OCI-LY3 (cell line): ENCODE measurements around the gene OTOGL.
A peak's percentile ranks its signal among the peaks of the same experiment; 100 is the strongest.

Experiments used
- H2AFZ ChIP-seq: fragments of 200-600, 300-600 bp; shearing (Covaris generic); 2 replicates; pipeline ENCODE4 v1.6.0; 2014; ENCODE audit warnings: antibody characterized with exemption, low read depth, low read length
- H3K27ac ChIP-seq: fragments of 200-600, 300-600 bp; sonication (generic); 2 replicates; pipeline ENCODE4 v1.5.1; 2014; ENCODE audit warnings: mild to moderate bottlenecking, low read length, moderate library complexity, mixed read lengths
- H3K27me3 ChIP-seq: fragments of 200-600, 300-600 bp; sonication (generic); 2 replicates; pipeline ENCODE4 v1.6.1; 2014; ENCODE audit warnings: low read depth, low read length, mixed read lengths
- H3K36me3 ChIP-seq: fragments of 200-600, 300-600 bp; sonication (generic); replicated peaks from 2 replicates; pipeline ENCODE3; 2014; ENCODE audit warnings: low read depth, low read length, mixed read lengths
- H3K4me1 ChIP-seq: fragments of 300-600, 200-600 bp; sonication (generic); 2 replicates; pipeline ENCODE4 v1.6.1; 2014; ENCODE audit warnings: low read length, mixed read lengths
- H3K4me2 ChIP-seq: fragments of 200-600, 300-600 bp; sonication (generic); 2 replicates; pipeline ENCODE4 v1.6.1; 2014; ENCODE audit warnings: low read length, mixed read lengths
- H3K4me3 ChIP-seq: fragments of 300-600, 200-600 bp; sonication (generic); 2 replicates; pipeline ENCODE4 v1.5.1; 2014; ENCODE audit warnings: antibody characterized with exemption, mild to moderate bottlenecking, low read length, moderate library complexity
- H3K79me2 ChIP-seq: fragments of 300-600, 200-600 bp; shearing (Covaris generic); 2 replicates; pipeline ENCODE4 v1.6.1; 2014; ENCODE audit warnings: mild to moderate bottlenecking, low read length, mixed read lengths
- H3K9ac ChIP-seq: fragments of 300-600, 200-600 bp; shearing (Covaris generic); 2 replicates; pipeline ENCODE4 v1.6.0; 2014; ENCODE audit warnings: mild to moderate bottlenecking, low read length, moderate library complexity
- H3K9me3 ChIP-seq: fragments of 200-600, 300-600 bp; shearing (Covaris generic); 2 replicates; pipeline ENCODE4 v1.6.1; 2014; ENCODE audit warnings: low read length, mixed read lengths; ENCODE audit not compliant: insufficient read depth
- H4K20me1 ChIP-seq: fragments of 200-600, 300-600 bp; sonication (generic); 2 replicates; pipeline ENCODE4 v1.6.1; 2016; ENCODE audit warnings: low read length, mixed read lengths; ENCODE audit not compliant: insufficient read depth
- CTCF ChIP-seq: fragments of 200-600, 300-600 bp; sonication (generic); IDR thresholded peaks from 2 replicates; pipeline ENCODE4 v1.5.1; 2014; ENCODE audit warnings: antibody characterized with exemption, low read length, low read depth
- EZH2phosphoT487 ChIP-seq: fragments of 200-600 bp; shearing (Covaris generic); IDR thresholded peaks from 2 replicates; pipeline ENCODE4 v1.6.1; 2018; ENCODE audit warnings: antibody characterized with exemption, mixed run types, low read depth

The OTOGL gene

GRCh38 chr12:80277732-80278131 is 178.4 kb downstream of the OTOGL start:
- H2AFZ ChIP-seq: no peak overlapping the region
- H3K27me3 ChIP-seq: no peaks in the 10 kb centered on the region
- H3K79me2 ChIP-seq: no peaks in the 10 kb centered on the region
- H3K9ac ChIP-seq: no peak overlapping the region
- no peaks in the 10 kb centered on the region for H4K20me1 ChIP-seq
- TF ChIP-seq EZH2phosphoT487: no peak
- no peak for TF ChIP-seq CTCF
- H3K4me1 ChIP-seq: peaks cover 22% of the 10 kb centered on the region
- H3K4me3 ChIP-seq: no peak overlapping the region
- H3K27ac ChIP-seq: no peak overlapping the region
- H3K9me3 ChIP-seq: no peaks in the 10 kb centered on the region
- no peaks in the 10 kb centered on the region for H3K36me3 ChIP-seq
- peak overlapping the region; percentile 21 for H3K4me2 ChIP-seq

- Histone ChIP-seq H3K4me3 (no peak overlapping the region), H3K4me1 (peaks cover 16% of the 10 kb centered on the region), H4K20me1 (no peaks in the 10 kb centered on the region), H3K79me2 (no peaks in the 10 kb centered on the region), H3K4me2 (no peak overlapping the region), H3K9ac (no peak overlapping the region), H3K36me3 (no peaks in the 10 kb centered on the region), H3K9me3 (no peaks in the 10 kb centered on the region), H3K27ac (no peak overlapping the region), H3K27me3 (no peaks in the 10 kb centered on the region), H2AFZ (no peak overlapping the region)
- TF ChIP-seq EZH2phosphoT487: no peak
- TF ChIP-seq CTCF: no peak
These were observed 182.9 kb downstream of the OTOGL start for GRCh38 chr12:80282226-80282625.

- Histone ChIP-seq H3K9ac (no peak overlapping the region), H3K9me3 (no peaks in the 10 kb centered on the region), H3K27me3 (no peaks in the 10 kb centered on the region), H2AFZ (no peak overlapping the region), H3K4me1 (peaks cover 12% of the 10 kb centered on the region), H4K20me1 (no peaks in the 10 kb centered on the region), H3K4me2 (no peak overlapping the region), H3K36me3 (no peaks in the 10 kb centered on the region), H3K4me3 (no peak overlapping the region), H3K27ac (no peak overlapping the region), H3K79me2 (no peaks in the 10 kb centered on the region)
- TF ChIP-seq CTCF: no peak
These were observed 183.4 kb downstream of the OTOGL start for GRCh38 chr12:80282761-80283160.

- peak overlapping the region; percentile 24; the same call in 1 of the 2 replicates for H3K4me2 ChIP-seq
- no peaks in the 10 kb centered on the region for H4K20me1 ChIP-seq
- H3K79me2 ChIP-seq: no peaks in the 10 kb centered on the region
- H3K9me3 ChIP-seq: peaks cover 8% of the 10 kb centered on the region; the same call in 1 of the 2 replicates
- TF ChIP-seq EZH2phosphoT487 (no peak), CTCF (no peak)
- H2AFZ ChIP-seq: no peak overlapping the region
- peaks cover 5% of the 10 kb centered on the region for H3K36me3 ChIP-seq
- peaks cover 25% of the 10 kb centered on the region for H3K4me1 ChIP-seq
- H3K27me3 ChIP-seq: 0 out of 2 replicates have a peak, but pooled peaks cover 3% of the 10 kb centered on the region
- H3K9ac ChIP-seq: no peak overlapping the region
- no peak overlapping the region for H3K27ac ChIP-seq
- peak overlapping the region; percentile 22; the same call in 1 of the 2 replicates for H3K4me3 ChIP-seq
These were observed 191.9 kb downstream of the OTOGL start for GRCh38 chr12:80291108-80291754.
